Mammary epithelial cell (primary cell): ENCODE measurements around the gene ANKLE2.

Experiments
- CTCF ChIP-seq, 2 donors: IDR thresholded peaks in 1 of 2; conservative IDR thresholded peaks in 1 of 2; 2 replicates each; pipeline ENCODE4 v1.5.1; 2011 to 2012; ENCODE audit warnings: inconsistent platforms in 2 of 2, low read length in 2 of 2, mild to moderate bottlenecking in 2 of 2, control low read depth in 1 of 2, low read depth in 1 of 2; ENCODE audit not compliant: insufficient read depth in 1 of 2; ENCODE audit errors: extremely low read depth in 1 of 2
- EZH2 ChIP-seq: IDR thresholded peaks from 2 replicates; pipeline ENCODE4 v1.6.1; 2012; ENCODE audit warnings: low read length, inconsistent platforms, borderline replicate concordance

- TF ChIP-seq CTCF (conservative IDR thresholded peaks at IDR 0.05 in 1 of 2, IDR thresholded peaks at IDR 0.05 in 1 of 2; ENCODE audit: extremely low read depth in 1 of 2, insufficient read depth in 1 of 2, low read depth in 1 of 2, low read length in 2 of 2), result no peak
- TF ChIP-seq EZH2, result no peak
Measured at GRCh38 chr12:132677492-132677891, 84.1 kb downstream of the ANKLE2 start.
